ENCODE results near the gene XYLT1. TPM values are rescaled to one million over a fixed set of nuclear protein-coding genes. Genes with fewer than 3 reads are reported as not detected.

XYLT1 gene
- total RNA-seq, 1 experiment from 2014 or later = 14.5 TPM

DNA sequence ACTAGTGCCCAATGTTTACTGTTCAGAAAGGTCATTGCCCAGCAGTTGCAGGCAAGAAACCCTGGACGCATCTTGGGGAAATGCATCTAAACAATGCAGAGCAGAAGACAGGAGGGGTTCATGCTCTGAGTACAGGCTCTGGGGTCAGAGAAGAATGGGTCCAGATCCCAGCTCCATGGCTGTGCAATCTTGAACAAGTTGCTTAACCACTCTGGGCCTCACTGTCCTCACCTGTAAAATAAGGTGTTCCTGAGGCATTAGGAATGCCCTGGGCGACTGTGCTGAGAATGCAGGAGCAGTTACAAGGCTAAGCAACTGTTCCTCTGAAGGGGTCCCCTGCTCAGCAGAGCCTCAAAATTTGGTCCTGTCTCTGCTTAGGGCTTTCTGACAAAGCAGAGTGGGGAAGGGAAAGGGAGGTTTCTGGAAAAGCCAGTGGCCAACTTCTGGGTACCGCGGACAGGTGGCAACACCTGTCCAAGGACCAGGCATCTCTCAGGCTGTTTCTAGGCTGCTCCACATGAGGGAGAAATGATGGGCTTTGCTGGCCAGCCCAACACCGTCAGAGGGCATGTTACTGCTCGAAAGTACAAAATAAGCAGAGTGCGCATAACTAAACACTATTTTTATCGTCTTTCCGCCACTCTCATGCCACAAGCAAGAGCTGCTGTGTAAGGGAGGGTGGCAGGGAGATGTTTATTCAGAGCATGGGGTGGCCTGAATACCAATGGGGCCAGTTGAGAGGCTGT lies 176.8 kb downstream of the XYLT1 start:
- no peak overlapping the region for H4K5ac ChIP-seq (ENCODE audit: insufficient read length, low read depth, low read length)
- H3K4me1 ChIP-seq (ENCODE audit: insufficient read depth, low read length) = no peaks in the 10 kb centered on the region
- no peaks in the 10 kb centered on the region for H3K23me2 ChIP-seq (ENCODE audit: insufficient read length, low read depth, low read length, poor library complexity, severe bottlenecking)
- no peak overlapping the region for H3K4me2 ChIP-seq (ENCODE audit: insufficient read depth, insufficient read length, low read length)
- H3K9me3 ChIP-seq (ENCODE audit: control insufficient read depth, low read depth, low read length) = no peaks in the 10 kb centered on the region
- no peak overlapping the region for H3T11ph ChIP-seq (ENCODE audit: low read length)
- Mint-ChIP-seq H3K4me3 (no peak overlapping the region), H3K9me3 (no peaks in the 10 kb centered on the region), H3K27me3 (ENCODE audit: low read depth) (no peaks in the 10 kb centered on the region), H3K4me1 (peaks cover 23 to 28% of the 10 kb centered on the region in 2 experiments), H3K27ac (peak overlapping the region in 2 of 3 experiments; percentile 36 to 48; a peak in 1 of 7 replicates), H3K36me3 (ENCODE audit: insufficient read depth in 1 of 3, low read depth in 3 of 3) (no peaks in the 10 kb centered on the region)
- H3K23ac ChIP-seq (ENCODE audit: insufficient read length, low read depth, low read length) = no peak overlapping the region
- H3K4ac ChIP-seq (ENCODE audit: low read depth, low read length) = no peak overlapping the region
- no CpG with 5 or more reads among the region's 9 CpGs for WGBS (ENCODE audit: extremely low coverage, insufficient read length, low lambda C conversion rate)
- no peak overlapping the region for H2BK15ac ChIP-seq (ENCODE audit: low read depth, low read length)
- no peak overlapping the region for H3K27ac ChIP-seq (ENCODE audit: insufficient read length, low read depth, low read length)
- no peaks in the 10 kb centered on the region for H4K20me1 ChIP-seq (ENCODE audit: control insufficient read depth, insufficient read depth, insufficient read length)
- no peaks in the 10 kb centered on the region for H3K79me1 ChIP-seq (ENCODE audit: insufficient read depth, low read depth, low read length, poor library complexity, severe bottlenecking)
- H3K27me3 ChIP-seq (ENCODE audit: insufficient read depth, low read length) = no peaks in the 10 kb centered on the region
- H3K79me2 ChIP-seq (ENCODE audit: insufficient read depth, low read length) = no peaks in the 10 kb centered on the region
- H2AFZ ChIP-seq (ENCODE audit: low read length) = no peak overlapping the region
- H3K56ac ChIP-seq (ENCODE audit: insufficient read length, low read depth, low read length) = no peak overlapping the region
- TF ChIP-seq, protein P1, sequence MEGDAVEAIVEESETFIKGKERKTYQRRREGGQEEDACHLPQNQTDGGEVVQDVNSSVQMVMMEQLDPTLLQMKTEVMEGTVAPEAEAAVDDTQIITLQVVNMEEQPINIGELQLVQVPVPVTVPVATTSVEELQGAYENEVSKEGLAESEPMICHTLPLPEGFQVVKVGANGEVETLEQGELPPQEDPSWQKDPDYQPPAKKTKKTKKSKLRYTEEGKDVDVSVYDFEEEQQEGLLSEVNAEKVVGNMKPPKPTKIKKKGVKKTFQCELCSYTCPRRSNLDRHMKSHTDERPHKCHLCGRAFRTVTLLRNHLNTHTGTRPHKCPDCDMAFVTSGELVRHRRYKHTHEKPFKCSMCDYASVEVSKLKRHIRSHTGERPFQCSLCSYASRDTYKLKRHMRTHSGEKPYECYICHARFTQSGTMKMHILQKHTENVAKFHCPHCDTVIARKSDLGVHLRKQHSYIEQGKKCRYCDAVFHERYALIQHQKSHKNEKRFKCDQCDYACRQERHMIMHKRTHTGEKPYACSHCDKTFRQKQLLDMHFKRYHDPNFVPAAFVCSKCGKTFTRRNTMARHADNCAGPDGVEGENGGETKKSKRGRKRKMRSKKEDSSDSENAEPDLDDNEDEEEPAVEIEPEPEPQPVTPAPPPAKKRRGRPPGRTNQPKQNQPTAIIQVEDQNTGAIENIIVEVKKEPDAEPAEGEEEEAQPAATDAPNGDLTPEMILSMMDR (conservative IDR thresholded peaks at IDR 0.05) = peak; percentile 34; the same call in 2 of the 3 replicates
- H2BK12ac ChIP-seq (ENCODE audit: insufficient read length, low read depth, low read length) = no peak overlapping the region
- H3K9ac ChIP-seq (ENCODE audit: extremely low read depth, insufficient read length, low read length) = no peak overlapping the region
- no peak overlapping the region for H3K14ac ChIP-seq (ENCODE audit: insufficient read depth, low read length)
- no peak overlapping the region for H4K91ac ChIP-seq (ENCODE audit: insufficient read length, low read depth, low read length)
- DNase-seq = no peak
- no peak overlapping the region for H3K18ac ChIP-seq (ENCODE audit: insufficient read length, low read depth, low read length)
- no peak overlapping the region for H4K8ac ChIP-seq (replicated peaks; ENCODE audit: insufficient read length, low read depth, low read length)
- H2BK20ac ChIP-seq (ENCODE audit: low read depth, low read length, poor library complexity, severe bottlenecking) = no peak overlapping the region
- H2BK120ac ChIP-seq (ENCODE audit: low read depth, low read length, poor library complexity, severe bottlenecking) = no peak overlapping the region
- H2BK5ac ChIP-seq (ENCODE audit: insufficient read length, low read length) = no peak overlapping the region
- no peak overlapping the region for H2AK5ac ChIP-seq (ENCODE audit: insufficient read length, low read length)

Data from H9 (cell line).